Aorta (tissue), 5 donors: ENCODE results near the gene ATP6V0E1. TPM values are rescaled to one million over a fixed set of nuclear protein-coding genes. Genes with fewer than 3 reads are reported as not detected.
"Not testable (repeated sequence)": the region's sequence is repeated elsewhere in the genome, so short reads cannot be mapped to it uniquely, and the experiment has no call there.

Source experiments
- ATAC-seq: fragments of 200-7000 bp; cut with Tn5 transposase; one replicate; pipeline ENCODE4 v1.9.1; 2022; ENCODE audit warnings: moderate library complexity; ENCODE audit not compliant: low FRiP score
- DNase-seq, 2 donors: peaks; one replicate each; pipeline ENCODE4 v3.0.0-alpha.2; 2020
- H3K27ac ChIP-seq, 2 donors: one replicate each; pipeline ENCODE4 v1.5.1; 2013; ENCODE audit warnings: low read length in 2 of 2, mild to moderate bottlenecking in 2 of 2, moderate library complexity in 2 of 2, control low read depth in 1 of 2, inconsistent platforms in 1 of 2, low read depth in 1 of 2
- H3K27me3 ChIP-seq, 2 donors: one replicate each; pipeline ENCODE4 v1.6.1; 2013; ENCODE audit warnings: control low read depth in 1 of 2, low read length in 1 of 2, mild to moderate bottlenecking in 1 of 2, moderate library complexity in 1 of 2; ENCODE audit not compliant: insufficient read depth in 2 of 2, control insufficient read depth in 1 of 2
- H3K36me3 ChIP-seq, 2 donors: one replicate each; pipeline ENCODE4 v1.6.1; 2013; ENCODE audit warnings: control low read depth in 1 of 2, low read length in 1 of 2, mild to moderate bottlenecking in 1 of 2; ENCODE audit not compliant: insufficient read depth in 2 of 2, control insufficient read depth in 1 of 2
- H3K4me1 ChIP-seq, 2 donors: one replicate each; pipeline ENCODE4 v1.6.1; 2013; ENCODE audit warnings: low read length in 2 of 2, control low read depth in 1 of 2, mild to moderate bottlenecking in 1 of 2, moderate library complexity in 1 of 2; ENCODE audit not compliant: insufficient read depth in 2 of 2, control insufficient read depth in 1 of 2
- H3K4me3 ChIP-seq, 2 donors: one replicate each; pipeline ENCODE4 v1.5.1; 2013; ENCODE audit warnings: low read length in 2 of 2, control low read depth in 1 of 2, mild to moderate bottlenecking in 1 of 2
- H3K9me3 ChIP-seq: one replicate; pipeline ENCODE4 v1.6.1; 2013; ENCODE audit warnings: mild to moderate bottlenecking, low read length; ENCODE audit not compliant: control insufficient read depth
- WGBS, 2 donors: extraction: QIAGEN DNeasy Blood & Tissue Kit; methylation state at CpG; one replicate each; pipeline ENCODE4 v1.1.7; 2013; 5-methylcytosine and 5-hydroxymethylcytosine counted together
- intact Hi-C, 2 donors: fragments of 100-400 bp; cut with DNase I; formaldehyde crosslinking; loops; one replicate each; pipeline versions ENCODE4 v1.14.2 to v1.15.0; 2022
- polyA plus RNA-seq, 2 donors: library from polyadenylated mRNA; stranded (reverse); fragments of 200-250 nt; gene quantifications; one replicate each; pipeline ENCODE4 v1.2.3, GENCODE V29; 2013
- total RNA-seq, 2 donors: library from RNA; stranded (reverse); fragmentation: NEBNext Ultra II Directional; extraction: Animal tissue kit (Norgen Biotek cat#: 25700); gene quantifications; one replicate each; pipeline ENCODE4 v1.2.1, GENCODE V29; 2021
- donor health status: healthy with polysubstance abuse.
- donor health status: Bipolar disorder and iron deficiency.
- donor health status: DM: no; HTN: no; CAD: no.
- donor health status: DM: no; HTN: no; CAD: no.
- donor health status: DM: yes; HTN: yes; CAD: no.

The ATP6V0E1 gene
- total and polyA plus RNA-seq, 4 donors = 183 to 268 (median 218) TPM

DNA sequence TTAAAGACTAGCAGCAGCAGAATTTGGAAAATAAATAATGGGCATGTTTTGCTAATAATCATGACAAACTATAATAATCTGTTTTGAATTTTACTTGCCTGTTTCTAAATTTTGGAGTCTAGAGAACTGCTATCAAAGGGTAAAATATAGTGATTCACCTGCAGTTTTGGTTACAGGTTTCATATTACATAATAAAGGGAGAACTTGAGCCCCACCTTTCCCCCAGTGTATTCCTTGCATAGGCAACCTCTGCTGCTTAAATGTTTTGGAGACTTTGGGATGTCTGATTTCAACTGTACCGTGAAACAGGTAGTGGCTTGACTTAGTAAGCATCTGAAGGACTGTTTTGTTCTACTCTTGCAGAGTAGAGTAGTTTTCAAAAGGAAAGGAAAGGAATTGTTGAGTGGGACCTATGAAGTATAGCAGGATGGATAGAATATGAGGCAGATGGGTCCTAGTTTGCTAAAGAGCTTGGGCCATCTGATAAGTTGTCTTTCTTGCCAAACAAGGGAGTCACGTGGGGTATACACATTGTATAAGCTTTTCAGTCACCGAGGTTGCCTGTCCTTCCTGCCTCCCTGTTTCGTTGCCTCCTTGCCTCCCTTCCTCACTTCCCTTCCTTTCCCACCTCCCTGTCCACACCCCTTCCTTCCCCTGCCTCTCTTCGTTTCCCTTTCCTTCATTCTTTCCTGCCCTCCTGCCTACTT, 91.7 kb downstream of the ATP6V0E1 start:
- no peaks in the 10 kb centered on the region for H3K9me3 ChIP-seq
- no peaks in the 10 kb centered on the region for H3K36me3 ChIP-seq
- 89 to 93% methylated on average over 5 of the region's 5 CpGs for WGBS, 2 donors
- H3K27me3 ChIP-seq = no peaks in the 10 kb centered on the region
- no peak for DNase-seq
- ATAC-seq = no peak
- H3K4me3 ChIP-seq = no peak overlapping the region
- intact Hi-C loops = no loop called here
- no peaks in the 10 kb centered on the region for H3K4me1 ChIP-seq
- H3K27ac ChIP-seq = no peak overlapping the region

DNA sequence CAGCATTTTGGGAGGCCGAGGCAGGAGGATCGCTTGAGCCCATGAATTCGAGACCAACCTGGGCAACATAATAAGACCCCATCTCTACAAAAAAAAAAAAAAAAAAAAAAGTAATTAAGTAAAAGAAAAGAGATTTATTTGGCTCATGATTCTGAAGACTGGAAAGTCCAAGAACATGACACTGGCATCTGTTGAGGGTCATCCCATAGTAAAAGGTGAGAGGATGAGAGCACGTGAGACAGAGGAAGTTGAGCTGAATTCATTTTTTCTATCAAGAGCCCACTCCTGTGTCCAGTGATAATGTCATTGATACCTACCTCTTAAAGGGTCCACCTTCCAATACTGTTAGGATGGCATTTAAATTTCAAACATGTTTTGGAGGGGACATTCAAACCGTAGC, 92.4 kb downstream of the ATP6V0E1 start:
- whole genome bisulfite sequencing, 2 donors = 97 to 98% methylated on average over 5 of the region's 5 CpGs

DNA sequence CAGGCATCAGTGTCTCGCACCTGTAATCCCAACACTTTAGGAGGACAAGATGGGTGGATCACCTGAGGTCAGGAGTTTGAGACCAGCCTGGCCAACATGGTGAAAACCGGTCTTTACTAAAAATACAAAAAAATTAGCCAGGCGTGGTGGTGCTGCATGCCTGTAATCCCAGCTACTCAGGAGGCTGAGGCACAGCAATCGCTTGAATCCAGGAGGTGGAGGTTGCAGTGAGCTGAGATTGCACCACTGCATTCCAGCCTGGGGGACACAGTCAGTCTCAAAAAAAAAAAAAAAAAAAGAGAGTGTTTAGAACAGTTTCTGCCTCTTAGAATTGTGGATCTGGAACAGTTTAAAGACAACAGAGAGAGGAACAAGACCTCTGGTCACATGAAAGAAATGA, 92.9 kb downstream of the ATP6V0E1 start:
- intact Hi-C loops = not testable (repeated sequence)

More for the DNA sequence above, 92.4 kb downstream of the ATP6V0E1 start:
- DNase-seq = no peak
- intact Hi-C loops = no loop called here
- Histone ChIP-seq H3K27me3 (no peaks in the 10 kb centered on the region), H3K4me3 (no peak overlapping the region), H3K27ac (no peak overlapping the region), H3K4me1 (no peaks in the 10 kb centered on the region), H3K9me3 (no peaks in the 10 kb centered on the region), H3K36me3 (no peaks in the 10 kb centered on the region)
- ATAC-seq = no peak

DNA sequence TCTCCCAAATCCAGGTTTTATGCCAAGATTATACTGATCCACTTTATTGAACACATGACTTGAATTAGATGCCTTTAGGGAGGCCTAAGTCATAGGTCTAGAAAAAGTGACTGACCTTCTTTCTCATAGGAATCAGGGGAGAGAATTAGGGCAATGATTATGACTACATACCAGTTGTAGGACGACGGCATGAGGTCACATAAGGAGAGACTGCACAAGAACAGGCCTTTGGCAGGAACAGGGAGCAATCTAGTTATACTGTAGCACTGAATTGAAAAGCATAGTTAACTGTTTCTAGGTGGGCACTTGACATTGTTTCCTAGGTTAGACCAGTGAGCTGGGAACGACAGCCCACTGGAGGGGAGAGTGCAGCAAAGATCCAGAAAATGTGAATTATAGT, 95.3 kb downstream of the ATP6V0E1 start:
- H3K4me1 ChIP-seq = no peaks in the 10 kb centered on the region
- no peak overlapping the region for H3K27ac ChIP-seq
- DNase-seq (no peak), ATAC-seq (no peak)
- H3K36me3 ChIP-seq = no peaks in the 10 kb centered on the region
- WGBS, 2 donors = 47 to 50% methylated on average over 3 of the region's 3 CpGs
- no peak overlapping the region for H3K4me3 ChIP-seq
- H3K9me3 ChIP-seq = no peaks in the 10 kb centered on the region
- no peaks in the 10 kb centered on the region for H3K27me3 ChIP-seq
- intact Hi-C loops = no loop called here

More for the DNA sequence above, 92.9 kb downstream of the ATP6V0E1 start:
- H3K27ac ChIP-seq, H3K4me1 ChIP-seq, ATAC-seq, H3K9me3 ChIP-seq, H3K36me3 ChIP-seq, H3K4me3 ChIP-seq, DNase-seq, H3K27me3 ChIP-seq: not testable (repeated sequence)
- 92 to 93% methylated on average over 4 of the region's 4 CpGs for WGBS, 2 donors

Other genes starting within 250 kb of the ATP6V0E1 start
- 1,000 to 10,000 TPM in 1 of 2 donors, 100 to 1,000 TPM in 1; 293 to 1,994 TPM for gene DUSP1, start 212.6 kb upstream of the ATP6V0E1 start, total RNA-seq
- 100 to 1,000 TPM; 178 to 515 TPM for gene DUSP1, start 212.6 kb upstream of the ATP6V0E1 start, polyA plus RNA-seq
- 100 to 1,000 TPM; 135 to 170 TPM for gene ERGIC1, start 149.5 kb upstream of the ATP6V0E1 start, total RNA-seq
- 100 to 1,000 TPM; 122 to 125 TPM for gene ERGIC1, start 149.5 kb upstream of the ATP6V0E1 start, polyA plus RNA-seq
- 10 to 100 TPM; 16.7 to 31.2 TPM for gene RPL26L1, start 24.3 kb upstream of the ATP6V0E1 start, total RNA-seq
- gene RPL26L1, start 24.3 kb upstream of the ATP6V0E1 start, polyA plus RNA-seq = 10 to 100 TPM; 28.2 to 30.4 TPM
- 10 to 100 TPM; 36.0 to 61.1 TPM for gene CREBRF, start 72.6 kb downstream of the ATP6V0E1 start, total RNA-seq
- 1 to 10 TPM; 6.6 to 9.6 TPM for gene CREBRF, start 72.6 kb downstream of the ATP6V0E1 start, polyA plus RNA-seq
- 1 to 10 TPM; 8.2 to 8.8 TPM for gene BNIP1, start 160.8 kb downstream of the ATP6V0E1 start, total RNA-seq
- gene BNIP1, start 160.8 kb downstream of the ATP6V0E1 start, polyA plus RNA-seq = 1 to 10 TPM; 7.6 to 9.1 TPM